HepG2 (cell line): ENCODE results near the gene XCL2. TPM values are rescaled to one million over a fixed set of nuclear protein-coding genes. Genes with fewer than 3 reads are reported as not detected.

Experiments
- CCAR2 ChIP-seq: fragments of 200-400 bp; formaldehyde crosslinking; optimal IDR thresholded peaks from 2 replicates; pipeline ENCODE3; 2018; ENCODE audit warnings: low read depth, mild to moderate bottlenecking, low read length, moderate library complexity
- ETV5 ChIP-seq: IDR thresholded peaks from 2 replicates; pipeline ENCODE4 v1.6.1; 2018; ENCODE audit warnings: missing biosample characterization, missing genetic modification reagents, inconsistent platforms, borderline replicate concordance
- FOXA1 ChIP-seq, 2 experiments: fragments of 450-650 bp in 1 of 2; sonication (generic) in 1 of 2; formaldehyde crosslinking in 1 of 2; IDR thresholded peaks; 2 replicates each; pipeline versions ENCODE4 v1.4.0 to v1.6.1; 2016 to 2020; ENCODE audit warnings: missing genetic modification reagents in 1 of 2
- FOXK1 ChIP-seq: sonication (generic); formaldehyde crosslinking; IDR thresholded peaks from 2 replicates; pipeline ENCODE4 v1.4.0; 2020; ENCODE audit warnings: low read depth, missing genetic modification reagents, borderline replicate concordance
- GATA4 ChIP-seq: sonication (generic); IDR thresholded peaks from 2 replicates; pipeline ENCODE4 v1.6.1; 2016; ENCODE audit warnings: antibody characterized with exemption, low read depth, borderline replicate concordance
- HCFC1 ChIP-seq: fragments of 150-350 bp; IDR thresholded peaks from 2 replicates; pipeline ENCODE4 v1.6.1; 2014; ENCODE audit warnings: low read depth, low read length
- HES4 ChIP-seq: sonication (generic); formaldehyde crosslinking; IDR thresholded peaks from 2 replicates; pipeline ENCODE4 v1.9.0; 2021; ENCODE audit warnings: mild to moderate bottlenecking, missing genetic modification reagents, borderline replicate concordance
- HNF4A ChIP-seq: sonication (generic); formaldehyde crosslinking; IDR thresholded peaks from 2 replicates; pipeline ENCODE4 v1.4.0; 2020; ENCODE audit warnings: missing genetic modification reagents
- IRF2 ChIP-seq: IDR thresholded peaks from 2 replicates; pipeline ENCODE4 v1.6.1; 2018; ENCODE audit warnings: missing genetic modification reagents, missing compliant biosample characterization
- JDP2 ChIP-seq: sonication (generic); formaldehyde crosslinking; IDR thresholded peaks from 2 replicates; pipeline ENCODE4 v1.8.1; 2022; ENCODE audit warnings: missing genetic modification reagents, borderline replicate concordance
- KLF16 ChIP-seq, 2 experiments: sonication (generic) in 1 of 2; formaldehyde crosslinking in 1 of 2; IDR thresholded peaks; 2 replicates each; pipeline versions ENCODE4 v1.6.1 to v1.8.0; 2016 to 2023; ENCODE audit warnings: missing genetic modification reagents in 2 of 2, missing compliant biosample characterization in 1 of 2
- MZF1 ChIP-seq: sonication (generic); formaldehyde crosslinking; IDR thresholded peaks from 2 replicates; pipeline ENCODE4 v1.8.1; 2023; ENCODE audit warnings: mild to moderate bottlenecking, missing genetic modification reagents, borderline replicate concordance
- PAWR ChIP-seq: sonication (generic); formaldehyde crosslinking; IDR thresholded peaks from 2 replicates; pipeline ENCODE4 v1.4.0; 2020; ENCODE audit warnings: missing genetic modification reagents, mild to moderate bottlenecking, borderline replicate concordance
- PPARG ChIP-seq: conservative IDR thresholded peaks from 2 replicates; pipeline ENCODE4 v1.6.1; 2016; ENCODE audit warnings: missing biosample characterization, missing genetic modification reagents
- RBM22 ChIP-seq: fragments of 200-400 bp; formaldehyde crosslinking; optimal IDR thresholded peaks from 2 replicates; pipeline ENCODE3; 2017; ENCODE audit warnings: mild to moderate bottlenecking, low read length, moderate library complexity
- RORA ChIP-seq: sonication (generic); formaldehyde crosslinking; IDR thresholded peaks from 2 replicates; pipeline ENCODE4 v1.5.0; 2020; ENCODE audit warnings: mild to moderate bottlenecking, missing genetic modification reagents, moderate library complexity
- STAT5B ChIP-seq: sonication (generic); formaldehyde crosslinking; IDR thresholded peaks from 2 replicates; pipeline ENCODE4 v1.4.0; 2020; ENCODE audit warnings: missing genetic modification reagents
- USF2 ChIP-seq, 2 experiments: sonication (generic) in 1 of 2; formaldehyde crosslinking in 1 of 2; IDR thresholded peaks; 2 replicates each; pipeline versions ENCODE4 v1.5.1 to v1.6.1; 2011 to 2020; ENCODE audit warnings: borderline replicate concordance in 1 of 2, low read depth in 1 of 2, low read length in 1 of 2, mild to moderate bottlenecking in 1 of 2, missing genetic modification reagents in 1 of 2, moderate library complexity in 1 of 2
- ZBTB7B ChIP-seq: sonication (generic); formaldehyde crosslinking; IDR thresholded peaks from 2 replicates; pipeline ENCODE4 v1.4.0; 2020; ENCODE audit warnings: missing genetic modification reagents
- ZNF101 ChIP-seq: sonication (generic); formaldehyde crosslinking; IDR thresholded peaks from 2 replicates; pipeline ENCODE4 v1.4.0; 2020; ENCODE audit warnings: mild to moderate bottlenecking, low read depth, missing genetic modification reagents, borderline replicate concordance
- ZNF17 ChIP-seq: sonication (generic); formaldehyde crosslinking; IDR thresholded peaks from 2 replicates; pipeline ENCODE4 v1.5.0; 2020; ENCODE audit warnings: mild to moderate bottlenecking, missing genetic modification reagents
- ZNF329 ChIP-seq: sonication (generic); formaldehyde crosslinking; IDR thresholded peaks from 2 replicates; pipeline ENCODE4 v1.9.0; 2021; ENCODE audit warnings: low read depth, mild to moderate bottlenecking, missing genetic modification reagents
- ZNF496 ChIP-seq: sonication (generic); formaldehyde crosslinking; IDR thresholded peaks from 2 replicates; pipeline ENCODE4 v1.8.1; 2023; ENCODE audit warnings: mild to moderate bottlenecking, moderate library complexity, missing genetic modification reagents; ENCODE audit not compliant: insufficient replicate concordance
- ZNF678 ChIP-seq: sonication (generic); formaldehyde crosslinking; IDR thresholded peaks from 2 replicates; pipeline ENCODE4 v1.4.0; 2020; ENCODE audit warnings: mild to moderate bottlenecking, missing genetic modification reagents
- ZNF720 ChIP-seq: sonication (generic); formaldehyde crosslinking; IDR thresholded peaks from 2 replicates; pipeline ENCODE4 v1.4.0; 2020; ENCODE audit warnings: missing genetic modification reagents
- ZNF737 ChIP-seq: sonication (generic); formaldehyde crosslinking; IDR thresholded peaks from 2 replicates; pipeline ENCODE4 v1.5.0; 2020; ENCODE audit warnings: missing genetic modification reagents, mild to moderate bottlenecking, borderline replicate concordance
- ZSCAN12 ChIP-seq: sonication (generic); formaldehyde crosslinking; IDR thresholded peaks from 2 replicates; pipeline ENCODE4 v1.9.0; 2021; ENCODE audit warnings: mild to moderate bottlenecking, missing genetic modification reagents
- polyA plus RNA-seq, 8 experiments: library from polyadenylated mRNA; depleted of rRNA in 3 of 8; stranded (reverse) in 7 of 8; unstranded in 1 of 8; fragments of >200 nt; fragmentation: Illumina TruSeq in 4 of 8; extraction: Trizol in 4 of 8; gene quantifications; 2 replicates each; pipeline versions ENCODE4 v1.2.1 to v1.2.3, GENCODE V29; 2011 to 2016; ENCODE audit warnings: low read depth in 4 of 8, missing spikeins in 1 of 8, mixed read lengths in 1 of 8; ENCODE audit not compliant: insufficient read depth in 1 of 8
- total RNA-seq, 5 experiments: library from RNA; depleted of rRNA; stranded (reverse); fragments of >200 nt; fragmentation: Illumina TruSeq; extraction: Trizol; gene quantifications; 2 replicates each; pipeline ENCODE4 v1.2.3, GENCODE V29; 2016; ENCODE audit warnings: low read depth in 1 of 5
- TF ChIP-seq, protein P1 (sequence below): sonication (generic); formaldehyde crosslinking; IDR thresholded peaks from 2 replicates; pipeline ENCODE4 v1.9.0; 2022; ENCODE audit warnings: missing genetic modification reagents, mild to moderate bottlenecking, borderline replicate concordance

The XCL2 gene
- total and polyA plus RNA-seq, 2 of the 13 experiments (the other 11 are each of a cell fraction or from before 2014, with no cell fraction given): 0.50 TPM; not detected in 1

DNA sequence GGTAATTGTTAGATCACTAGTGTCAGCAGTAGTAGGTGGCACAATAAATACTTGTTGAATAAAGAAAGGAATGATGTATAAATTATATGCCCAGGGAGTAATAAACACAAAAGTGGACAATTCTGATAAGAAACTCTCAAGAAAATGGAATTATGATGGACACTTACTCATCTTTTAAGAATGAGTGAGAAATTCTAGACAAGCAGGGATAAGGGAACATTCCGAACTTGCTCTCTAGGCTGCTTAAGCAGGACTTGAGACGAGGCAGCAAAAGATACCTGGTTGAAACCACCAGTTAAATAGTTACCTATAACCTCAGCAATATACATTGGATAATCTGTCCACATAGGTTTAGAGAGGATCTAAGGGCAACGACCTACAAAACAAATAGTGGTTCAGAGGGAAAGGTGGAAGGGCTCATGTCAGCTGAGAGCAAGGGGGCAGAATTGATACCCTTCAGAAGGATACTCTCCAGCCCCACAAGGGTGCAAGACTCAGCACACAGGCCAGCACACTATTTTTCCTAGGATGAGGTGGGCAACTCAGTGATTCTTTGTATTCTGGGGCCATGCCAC is 46.3 kb downstream of the XCL2 start (continued):
- TF ChIP-seq ZNF17 (CRISPR knock-in tag): no peak
- no peak for TF ChIP-seq ZSCAN12
- no peak for TF ChIP-seq JDP2 (CRISPR knock-in tag)
- no peak for TF ChIP-seq CCAR2
- no peak for TF ChIP-seq PAWR
- TF ChIP-seq ZBTB7B (CRISPR knock-in tag): 0 out of 2 replicates have a peak, but pooled peaks have one; percentile 43
- TF ChIP-seq FOXK1 (CRISPR knock-in tag): 0 out of 2 replicates have a peak, but pooled peaks have one; percentile 33
- no peak for TF ChIP-seq RBM22
- 0 out of 2 replicates have a peak, but pooled peaks have one; percentile 26 for TF ChIP-seq GATA4
- no peak for TF ChIP-seq MZF1
- no peak for TF ChIP-seq ZNF101 (CRISPR knock-in tag)
- no peak for TF ChIP-seq USF2 (IDR thresholded peaks at IDR 0.05; ENCODE audit: low read depth, low read length)
- no peak for TF ChIP-seq USF2 (CRISPR knock-in tag; IDR thresholded peaks at IDR 0.05; ENCODE audit: borderline replicate concordance)
- TF ChIP-seq, protein P1, sequence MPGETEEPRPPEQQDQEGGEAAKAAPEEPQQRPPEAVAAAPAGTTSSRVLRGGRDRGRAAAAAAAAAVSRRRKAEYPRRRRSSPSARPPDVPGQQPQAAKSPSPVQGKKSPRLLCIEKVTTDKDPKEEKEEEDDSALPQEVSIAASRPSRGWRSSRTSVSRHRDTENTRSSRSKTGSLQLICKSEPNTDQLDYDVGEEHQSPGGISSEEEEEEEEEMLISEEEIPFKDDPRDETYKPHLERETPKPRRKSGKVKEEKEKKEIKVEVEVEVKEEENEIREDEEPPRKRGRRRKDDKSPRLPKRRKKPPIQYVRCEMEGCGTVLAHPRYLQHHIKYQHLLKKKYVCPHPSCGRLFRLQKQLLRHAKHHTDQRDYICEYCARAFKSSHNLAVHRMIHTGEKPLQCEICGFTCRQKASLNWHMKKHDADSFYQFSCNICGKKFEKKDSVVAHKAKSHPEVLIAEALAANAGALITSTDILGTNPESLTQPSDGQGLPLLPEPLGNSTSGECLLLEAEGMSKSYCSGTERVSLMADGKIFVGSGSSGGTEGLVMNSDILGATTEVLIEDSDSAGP: no peak; the same call in 1 of the 2 replicates
- TF ChIP-seq FOXA1 (IDR thresholded peaks at IDR 0.05): no peak
- peak; percentile 69 for TF ChIP-seq FOXA1 (CRISPR knock-in tag; IDR thresholded peaks at IDR 0.05)
- no peak for TF ChIP-seq HCFC1
- no peak for TF ChIP-seq STAT5B
- peak in 1 of 2 experiments; percentile 44; a peak in 1 of 4 replicates for TF ChIP-seq KLF16 (CRISPR knock-in tag; IDR thresholded peaks at IDR 0.05)
- no peak for TF ChIP-seq HES4 (CRISPR knock-in tag)
- TF ChIP-seq ZNF329 (CRISPR knock-in tag): no peak
- TF ChIP-seq ZNF720 (CRISPR knock-in tag): no peak
- TF ChIP-seq ETV5 (CRISPR knock-in tag): peak; percentile 28; the same call in 1 of the 2 replicates
- TF ChIP-seq IRF2: peak; percentile 71; the same call in 1 of the 2 replicates
- no peak for TF ChIP-seq ZNF496 (CRISPR knock-in tag)
- TF ChIP-seq PPARG (CRISPR knock-in tag): peak; percentile 80
- no peak for TF ChIP-seq ZNF737
- peak; percentile 73 for TF ChIP-seq HNF4A (CRISPR knock-in tag)
- TF ChIP-seq ZNF678 (CRISPR knock-in tag): no peak
- TF ChIP-seq RORA (CRISPR knock-in tag): no peak
